ENCODE results near the gene NGEF. TPM values are rescaled to one million over a fixed set of nuclear protein-coding genes. Genes with fewer than 3 reads are reported as not detected.

NGEF gene
- total and polyA plus RNA-seq, 10 of the 15 experiments (the other 5 are each of a cell fraction or from before 2014, with no cell fraction given): 0.12 TPM; not detected in 9

DNA sequence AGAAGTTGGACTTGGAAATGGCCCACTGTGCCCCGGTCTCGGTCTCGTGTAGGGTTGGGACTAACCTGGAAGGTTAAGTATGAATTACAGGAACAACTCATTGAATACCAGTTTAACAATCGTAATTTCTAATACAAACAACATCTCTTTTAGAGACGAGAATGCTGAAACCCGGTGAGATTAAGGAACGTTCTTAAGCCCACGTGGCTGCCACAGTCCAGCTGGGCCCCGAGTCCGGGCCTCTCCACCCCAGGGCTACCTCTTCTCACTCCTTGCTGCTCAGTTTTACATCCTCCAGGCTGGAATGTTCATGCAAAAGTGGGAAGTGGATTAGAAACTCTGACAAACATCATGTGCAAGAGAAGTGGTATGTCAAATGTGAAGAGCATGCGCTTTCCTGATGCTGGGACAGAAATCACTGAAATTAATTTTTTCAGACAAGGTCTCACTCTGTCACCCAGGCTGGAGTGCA, 29.4 kb downstream of the NGEF start:
- ATAC-seq (no peak), FAIRE-seq (no peak), DNase-seq (ENCODE audit: low read depth, low spot score) (no peak)
- H4K20me1 ChIP-seq (ENCODE audit: control insufficient read depth, insufficient read depth): no peaks in the 10 kb centered on the region
- no peaks in the 10 kb centered on the region for H3K36me3 ChIP-seq (ENCODE audit: control insufficient read depth in 2 of 2, insufficient read depth in 2 of 2, low read length in 1 of 2)
- WGBS (ENCODE audit: insufficient coverage, insufficient replicate concordance, low lambda C conversion rate, missing lambda C conversion rate): 37% methylated on average over 11 of the region's 11 CpGs
- no peaks in the 10 kb centered on the region for H3K4me1 ChIP-seq (ENCODE audit: control insufficient read depth, insufficient read depth, low read length)
- no peak overlapping the region for H2AFZ ChIP-seq (ENCODE audit: control insufficient read depth, low read depth, low read length)
- ChIA-PET RAD21 (ENCODE audit: unreplicated experiment) (no interaction called here), SMC1A (ENCODE audit: uncharacterized antibody, unreplicated experiment) (no interaction called here), POLR2A (no interaction called here), CTCF (no interaction called here)
- no peaks in the 10 kb centered on the region for H3K79me2 ChIP-seq (ENCODE audit: control insufficient read depth, insufficient read depth, low read length)
- no peak for TF ChIP-seq FOS (IDR thresholded peaks at IDR 0.05; ENCODE audit: borderline replicate concordance, extremely low read depth, insufficient read length)
- TF ChIP-seq SIX5 (IDR thresholded peaks at IDR 0.05; ENCODE audit: low read depth, low read length, severe bottlenecking): no peak
- TF ChIP-seq BMI1 (IDR thresholded peaks at IDR 0.05; ENCODE audit: borderline replicate concordance): no peak
- TF ChIP-seq ATF7 (IDR thresholded peaks at IDR 0.05; ENCODE audit: low read depth): no peak
- no peak for TF ChIP-seq ZNF24 (IDR thresholded peaks at IDR 0.05)
- TF ChIP-seq, protein P1, sequence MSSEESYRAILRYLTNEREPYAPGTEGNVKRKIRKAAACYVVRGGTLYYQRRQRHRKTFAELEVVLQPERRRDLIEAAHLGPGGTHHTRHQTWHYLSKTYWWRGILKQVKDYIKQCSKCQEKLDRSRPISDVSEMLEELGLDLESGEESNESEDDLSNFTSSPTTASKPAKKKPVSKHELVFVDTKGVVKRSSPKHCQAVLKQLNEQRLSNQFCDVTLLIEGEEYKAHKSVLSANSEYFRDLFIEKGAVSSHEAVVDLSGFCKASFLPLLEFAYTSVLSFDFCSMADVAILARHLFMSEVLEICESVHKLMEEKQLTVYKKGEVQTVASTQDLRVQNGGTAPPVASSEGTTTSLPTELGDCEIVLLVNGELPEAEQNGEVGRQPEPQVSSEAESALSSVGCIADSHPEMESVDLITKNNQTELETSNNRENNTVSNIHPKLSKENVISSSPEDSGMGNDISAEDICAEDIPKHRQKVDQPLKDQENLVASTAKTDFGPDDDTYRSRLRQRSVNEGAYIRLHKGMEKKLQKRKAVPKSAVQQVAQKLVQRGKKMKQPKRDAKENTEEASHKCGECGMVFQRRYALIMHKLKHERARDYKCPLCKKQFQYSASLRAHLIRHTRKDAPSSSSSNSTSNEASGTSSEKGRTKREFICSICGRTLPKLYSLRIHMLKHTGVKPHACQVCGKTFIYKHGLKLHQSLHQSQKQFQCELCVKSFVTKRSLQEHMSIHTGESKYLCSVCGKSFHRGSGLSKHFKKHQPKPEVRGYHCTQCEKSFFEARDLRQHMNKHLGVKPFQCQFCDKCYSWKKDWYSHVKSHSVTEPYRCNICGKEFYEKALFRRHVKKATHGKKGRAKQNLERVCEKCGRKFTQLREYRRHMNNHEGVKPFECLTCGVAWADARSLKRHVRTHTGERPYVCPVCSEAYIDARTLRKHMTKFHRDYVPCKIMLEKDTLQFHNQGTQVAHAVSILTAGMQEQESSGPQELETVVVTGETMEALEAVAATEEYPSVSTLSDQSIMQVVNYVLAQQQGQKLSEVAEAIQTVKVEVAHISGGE (CRISPR knock-in tag; IDR thresholded peaks at IDR 0.05): no peak
- no peak for TF ChIP-seq E4F1 (IDR thresholded peaks at IDR 0.05; ENCODE audit: borderline replicate concordance, partially characterized antibody)
- no TSS peak for BruUV-seq (replicated peaks)
- no peak overlapping the region for H3K9ac ChIP-seq (ENCODE audit: control insufficient read depth, insufficient read depth, low read length)
- no peaks in the 10 kb centered on the region; a peak in 2 of 4 replicates for H3K27me3 ChIP-seq (replicated peaks in 1 of 2; ENCODE audit: control insufficient read depth in 2 of 2, insufficient read depth in 2 of 2, low read length in 1 of 2)
- no peaks in the 10 kb centered on the region for H3K9me3 ChIP-seq (replicated peaks; ENCODE audit: control insufficient read depth, insufficient read depth, low read length)
- no peak overlapping the region for H3K4me2 ChIP-seq (ENCODE audit: control insufficient read depth, insufficient read depth)
- intact Hi-C loops (cut with micrococcal nuclease; ENCODE audit: unreplicated experiment): no loop called here
- no peak overlapping the region for H3K4me3 ChIP-seq
- in situ Hi-C loops (cut with MboI): no loop called here
- no peak overlapping the region for H3K27ac ChIP-seq (ENCODE audit: control insufficient read depth, insufficient read depth)
